Ureter (tissue), 1 donor: ENCODE measurements around the gene ERH. TPM values are rescaled to one million over a fixed set of nuclear protein-coding genes. Genes with fewer than 3 reads are reported as not detected.

Experiments
- DNase-seq: peaks from one replicate; pipeline ENCODE4 v3.0.0-alpha.2; 2020; ENCODE audit warnings: low spot score
- total RNA-seq: library from RNA; stranded (reverse); gene quantifications from one replicate; pipeline ENCODE4 v1.2.4, GENCODE V29; 2023
- donor health status: DM: yes; HTN: yes; CAD: no.

Gene ERH
- total RNA-seq, 1 donor from 2014 or later = 219 TPM

DNA sequence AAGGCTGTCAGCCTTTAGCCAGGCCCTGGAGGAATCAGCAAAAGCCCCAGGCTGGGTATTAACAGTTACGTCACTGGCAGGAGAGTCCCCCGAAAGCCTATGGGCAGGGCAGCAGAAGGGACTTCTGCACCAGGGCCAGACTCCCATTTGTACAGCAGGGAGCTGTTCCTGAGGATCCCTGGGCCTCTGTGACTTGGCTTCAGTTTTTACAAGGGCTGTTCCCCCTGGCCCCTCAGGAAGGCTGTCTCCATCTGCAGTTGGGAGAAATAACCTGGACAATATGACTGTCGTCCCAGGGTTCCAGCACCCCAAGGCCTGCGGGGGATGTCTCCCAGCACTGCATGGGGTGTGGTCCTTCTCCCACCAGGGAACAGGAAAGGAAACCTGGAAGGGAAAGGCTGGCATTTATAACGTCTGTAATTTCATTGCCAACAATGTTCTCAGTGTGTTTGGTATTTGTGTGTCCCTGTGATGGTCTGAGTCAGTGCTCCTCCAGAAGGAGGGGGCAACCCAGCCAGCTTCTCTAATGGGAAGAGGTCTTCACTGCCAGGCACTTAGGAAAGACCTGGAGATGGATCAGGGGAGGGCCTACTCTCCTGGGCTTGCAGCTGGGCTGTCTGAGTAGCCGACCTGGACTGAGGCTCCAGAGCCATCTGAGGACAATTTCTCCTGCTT is 42.4 kb downstream of the ERH start:
- peak; percentile 50 for DNase-seq

- no peak for DNase-seq
These were observed 42.9 kb downstream of the ERH start for GRCh38 chr14:69355154-69355597.

DNA sequence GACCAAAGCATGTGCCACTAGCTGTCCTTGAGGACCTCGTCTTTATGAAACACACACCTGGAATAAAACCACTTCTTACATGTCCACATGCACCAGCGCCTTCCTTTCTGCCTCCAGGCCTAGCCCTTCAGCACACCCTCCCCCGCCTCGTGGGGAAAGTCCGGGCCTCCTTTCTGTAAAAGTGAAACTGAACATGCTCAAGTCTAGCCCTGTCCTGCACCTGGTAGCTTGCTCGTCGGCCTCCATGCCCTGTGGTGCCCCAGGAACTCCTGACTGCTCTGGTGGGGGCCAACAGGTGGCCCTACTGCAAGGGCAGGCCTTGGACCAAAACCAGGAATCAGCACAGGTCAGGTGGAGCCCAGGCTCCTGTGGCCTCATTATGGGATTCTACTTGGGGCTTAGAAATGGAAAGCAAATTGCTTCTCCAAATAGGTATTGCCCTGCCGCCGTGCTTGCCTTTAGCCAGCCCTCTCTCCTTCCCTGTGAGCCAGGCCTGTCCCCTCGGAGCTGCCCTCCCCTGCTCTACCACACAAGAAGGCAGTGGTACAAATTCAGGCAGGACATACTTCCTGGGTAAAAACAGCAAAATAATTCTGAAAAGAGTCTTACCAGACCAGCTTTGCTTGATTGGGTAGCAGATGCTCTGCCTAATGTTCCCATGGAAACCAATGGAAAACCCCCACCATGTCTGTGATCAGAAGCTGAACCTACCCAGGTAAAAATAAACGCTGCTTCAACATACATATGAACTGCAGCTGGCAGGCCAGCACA is 43.5 kb downstream of the ERH start:
- peak; percentile 58 for DNase-seq

DNA sequence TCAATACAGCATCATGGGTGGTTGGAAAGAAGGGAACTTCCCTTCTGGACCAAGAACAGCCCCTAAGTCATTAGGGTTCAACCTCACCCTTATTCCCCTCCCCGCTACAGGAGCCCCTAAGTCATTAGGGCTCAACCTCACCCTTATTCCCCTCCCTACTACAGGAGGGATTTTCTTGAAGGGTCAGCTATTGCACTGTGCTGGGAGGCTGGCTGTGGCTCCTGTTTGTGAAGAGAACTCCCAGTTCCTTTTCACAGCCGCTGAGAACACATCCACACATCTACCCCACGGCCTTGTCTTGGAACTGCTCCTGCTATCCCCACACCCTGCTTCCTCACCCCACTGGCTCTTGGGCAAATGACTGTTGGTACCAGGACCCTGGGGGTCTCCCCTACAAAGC is 44.9 kb downstream of the ERH start:
- no peak for DNase-seq

DNA sequence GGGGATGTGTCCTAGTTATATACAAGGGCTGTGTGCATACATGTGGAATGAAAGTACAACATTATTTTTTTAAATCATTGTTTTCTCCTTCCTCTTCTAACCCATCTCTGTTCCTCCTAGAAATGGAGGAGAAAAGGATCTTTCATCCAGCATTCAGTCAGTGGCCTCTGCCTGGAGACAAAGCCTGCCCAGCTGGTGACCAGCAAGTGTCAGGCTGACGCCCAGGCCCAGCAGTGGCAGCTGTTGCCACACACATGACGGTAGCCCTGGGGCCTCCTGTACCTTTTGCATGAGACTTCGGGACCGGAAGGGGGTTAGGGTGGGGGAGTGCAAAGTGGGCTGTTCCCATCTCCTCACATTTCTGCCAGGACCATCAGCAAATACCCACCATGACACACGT is 46.2 kb downstream of the ERH start:
- DNase-seq = no peak

DNA sequence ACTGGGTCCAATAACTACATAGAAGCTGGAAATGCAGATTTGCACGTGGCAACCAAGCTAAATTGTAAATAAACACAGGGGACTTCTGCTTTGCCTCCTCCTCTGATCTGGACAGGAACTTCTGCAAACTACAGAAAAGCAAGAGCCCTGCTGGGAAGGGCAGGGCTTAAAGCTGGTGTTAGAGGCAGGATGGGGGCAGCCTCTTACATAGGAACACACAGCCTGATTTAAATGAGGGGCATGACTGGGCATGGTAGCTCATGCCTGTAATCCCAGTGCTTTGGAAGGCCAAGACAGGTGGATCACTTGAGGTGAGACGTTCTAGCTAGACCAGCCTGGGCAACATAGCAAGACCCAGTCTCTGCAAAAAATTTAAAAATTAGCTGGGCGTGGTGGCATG is 46.7 kb downstream of the ERH start:
- DNase-seq = no peak

DNA sequence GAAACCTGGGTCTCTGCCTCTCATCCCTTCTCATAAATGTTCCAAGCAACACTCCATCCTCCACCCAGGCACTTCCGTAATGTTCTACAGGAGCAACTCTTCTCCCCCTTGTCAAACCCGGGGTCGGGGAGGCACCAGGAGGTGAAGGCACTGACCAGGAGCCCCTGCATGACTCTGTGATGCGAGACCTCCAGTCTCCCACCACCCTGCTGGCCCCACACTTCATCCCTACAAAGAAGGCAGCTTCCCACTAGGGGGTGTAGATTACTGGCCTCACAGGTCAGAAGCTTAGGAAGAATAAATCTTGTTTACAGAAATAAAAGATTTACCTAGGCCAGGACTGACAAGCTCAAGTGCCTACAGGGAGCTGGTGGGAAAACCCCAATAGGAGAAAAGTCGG is 47.2 kb downstream of the ERH start:
- DNase-seq = no peak

DNA sequence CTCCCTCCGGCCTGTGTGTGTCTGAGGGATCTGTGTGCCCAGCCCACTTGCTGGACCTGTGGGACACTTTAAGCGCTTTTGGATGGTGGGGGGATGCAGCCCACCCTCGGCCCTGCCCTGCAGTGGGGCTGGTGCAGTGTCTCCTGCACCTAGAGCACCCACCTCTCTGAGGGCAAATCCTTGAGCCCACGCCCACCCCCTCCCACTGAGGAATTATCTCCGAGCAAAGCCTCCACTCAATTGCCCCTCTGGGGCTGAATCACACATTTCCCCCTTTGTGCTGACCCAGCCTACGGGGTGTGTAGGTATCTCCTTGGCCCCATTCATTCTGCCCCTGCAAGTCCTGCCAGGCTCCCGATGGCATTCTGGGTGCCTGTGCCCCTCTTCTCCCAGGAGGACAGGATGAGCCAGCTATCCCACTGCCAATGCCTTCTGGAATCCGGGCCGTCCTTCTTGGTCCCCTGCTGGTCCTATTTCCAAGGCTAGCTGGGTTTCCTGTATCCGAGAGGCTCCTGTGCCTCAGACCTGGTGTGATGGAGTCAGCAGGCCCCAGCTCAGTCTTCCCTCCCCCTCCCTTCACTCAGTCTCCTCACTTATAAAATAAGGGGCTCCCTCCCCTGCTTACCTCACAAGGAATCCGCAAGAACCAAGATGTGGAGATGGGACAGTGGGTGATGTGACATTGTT is 48.9 kb downstream of the ERH start:
- DNase-seq = no peak

DNA sequence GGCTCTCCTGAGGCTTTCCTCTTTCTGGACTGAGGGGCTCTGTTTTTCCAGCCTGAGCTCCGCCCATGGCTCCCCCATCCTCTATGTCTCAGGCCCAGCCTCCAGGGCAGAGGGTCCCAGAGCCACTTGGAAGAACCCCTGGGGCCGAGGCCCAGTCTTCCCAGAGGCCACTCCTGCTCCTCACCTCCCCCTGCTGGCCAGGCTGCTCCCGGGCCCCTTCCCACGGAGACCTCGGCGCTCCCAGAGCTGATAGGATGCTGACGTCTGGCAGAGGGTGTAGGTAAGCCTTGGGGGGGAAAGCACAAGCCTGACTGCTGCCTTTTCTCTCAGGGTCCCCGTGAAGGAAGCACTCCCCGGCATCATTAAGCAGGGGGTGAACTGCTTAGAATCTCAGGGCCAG is 51.4 kb downstream of the ERH start:
- no peak for DNase-seq

DNA sequence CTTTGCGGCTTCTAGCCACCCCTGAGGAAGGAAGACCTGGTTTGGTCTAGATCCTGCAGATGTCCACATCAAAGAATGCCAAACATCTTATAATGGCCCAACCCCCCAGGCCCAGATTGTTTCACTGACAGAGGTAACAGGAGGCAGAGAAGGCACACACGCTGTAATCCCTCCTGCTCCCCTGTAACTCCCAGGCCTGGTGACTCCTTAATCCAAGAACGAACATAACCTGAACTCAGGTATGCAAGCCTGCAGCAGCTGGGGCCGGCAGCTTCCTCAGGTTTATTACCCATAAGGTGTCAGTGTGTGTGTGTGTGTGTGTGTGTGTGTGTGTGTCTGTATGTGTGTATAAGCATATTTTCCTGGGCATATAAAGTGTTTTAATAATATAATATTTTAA is 52.7 kb downstream of the ERH start:
- DNase-seq = no peak

DNA sequence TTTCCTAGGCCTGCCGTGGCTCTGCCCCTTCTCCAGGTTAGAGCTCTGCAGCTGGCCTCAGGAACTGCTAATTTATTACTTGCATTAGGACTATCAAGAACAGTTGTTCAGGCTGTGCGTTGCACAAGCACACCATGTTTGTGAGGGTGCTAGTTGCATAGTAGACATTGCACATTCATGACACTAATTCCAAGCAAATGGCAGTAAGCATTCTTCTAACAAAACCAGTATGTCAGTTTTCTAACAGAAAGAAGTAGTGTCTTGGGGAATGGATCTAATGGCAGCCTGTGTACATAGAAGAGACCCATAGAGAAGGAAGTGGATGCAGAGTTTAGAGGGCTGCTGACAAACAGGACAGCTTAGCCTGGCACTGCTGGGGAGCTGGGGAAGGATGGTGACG is 53.9 kb downstream of the ERH start:
- no peak for DNase-seq

DNA sequence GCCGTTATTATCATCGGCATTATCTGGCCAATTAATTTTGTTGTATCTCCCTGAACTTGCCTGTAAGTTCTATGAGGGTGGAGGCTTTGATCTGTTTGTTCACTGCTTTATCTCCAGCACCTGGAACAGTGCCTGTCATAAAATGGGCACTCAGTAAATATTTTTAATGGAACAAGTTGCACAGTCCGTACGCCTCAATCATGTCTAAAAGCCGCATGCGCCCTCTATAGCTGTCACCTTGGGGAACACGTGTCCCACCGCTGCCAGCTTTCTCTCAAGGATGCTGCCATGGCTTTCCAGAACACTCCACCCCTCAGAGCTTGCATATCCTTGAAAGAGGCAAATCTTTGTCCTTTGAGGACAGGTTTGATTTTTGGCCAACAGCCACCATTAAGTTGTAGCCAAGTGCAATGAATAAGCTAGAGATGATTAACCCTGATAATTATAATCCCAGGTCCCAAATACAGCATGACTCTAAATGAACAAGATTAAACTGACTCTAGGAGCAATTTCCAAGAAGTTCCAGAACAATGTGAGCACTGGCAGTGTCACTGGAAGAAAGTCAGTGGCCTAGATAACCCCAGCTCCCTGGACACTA is 55.1 kb downstream of the ERH start:
- no peak for DNase-seq

DNA sequence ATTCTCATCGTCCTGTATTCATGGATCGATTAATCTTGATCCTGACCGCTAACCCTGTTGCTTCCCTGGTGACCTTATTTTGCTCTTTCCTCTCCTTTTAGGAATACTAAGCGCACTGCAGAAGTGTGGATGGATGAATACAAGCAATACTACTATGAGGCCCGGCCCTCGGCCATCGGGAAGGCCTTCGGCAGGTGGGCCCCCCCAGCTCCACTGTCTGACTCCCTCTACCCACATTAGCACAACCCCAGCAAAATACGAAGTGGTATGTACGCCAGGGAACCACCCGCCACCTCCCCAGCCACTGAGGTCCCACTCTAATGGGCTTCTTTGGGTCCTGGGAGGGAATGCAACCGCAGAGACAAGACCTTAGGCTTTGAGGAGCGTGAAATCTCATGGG is 58.7 kb downstream of the ERH start:
- DNase-seq = no peak

DNA sequence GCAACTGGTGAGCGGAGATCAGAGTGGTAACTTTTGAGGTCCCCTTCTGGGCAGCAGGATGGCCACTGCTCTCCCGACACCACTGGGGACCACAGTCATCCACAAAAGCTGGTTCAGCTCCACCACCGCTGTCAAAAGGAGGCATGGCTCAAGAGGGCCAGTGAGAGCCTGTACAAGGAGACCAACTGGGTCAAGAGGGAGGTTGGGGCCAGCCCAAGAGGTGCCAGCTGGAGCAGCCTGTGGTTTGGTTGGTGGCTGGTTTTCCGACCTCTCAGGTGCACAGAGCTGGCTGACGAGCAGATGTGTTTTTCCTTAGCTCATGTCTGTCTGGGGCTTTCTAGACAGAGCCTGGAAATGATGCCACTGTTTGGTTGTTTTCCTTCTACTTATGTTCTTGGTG is 60.1 kb downstream of the ERH start:
- DNase-seq = no peak

- DNase-seq = no peak
These were observed 62.7 kb downstream of the ERH start for GRCh38 chr14:69335371-69335771.

- no peak for DNase-seq
These were observed 63.5 kb downstream of the ERH start for GRCh38 chr14:69334576-69334975.

DNA sequence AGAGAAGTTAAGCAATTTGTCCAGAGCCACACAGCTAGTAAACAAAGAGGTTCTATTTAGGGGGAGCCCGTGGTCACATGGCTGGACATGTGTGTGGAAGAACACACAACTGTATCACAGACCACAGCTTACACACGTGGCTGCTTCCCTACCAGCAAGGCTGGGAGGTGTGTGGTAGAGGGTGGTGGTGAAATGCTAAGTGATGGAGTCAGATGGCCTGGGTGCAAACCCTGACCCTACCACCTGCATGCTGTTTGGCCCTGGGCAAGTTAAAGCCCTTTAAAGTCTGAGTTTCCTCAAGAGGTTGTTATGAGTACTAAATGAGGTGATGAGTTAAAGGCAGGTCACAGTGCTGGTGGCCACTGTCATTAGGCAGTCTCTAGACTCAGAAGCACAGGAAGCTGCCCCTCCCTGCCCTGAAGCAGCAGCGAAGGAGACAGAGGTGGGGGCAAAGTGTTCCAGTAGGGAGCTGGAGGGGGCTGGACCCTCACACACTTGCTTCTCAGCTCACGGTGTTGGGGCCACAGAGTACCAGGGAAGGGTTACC is 64.2 kb downstream of the ERH start:
- no peak for DNase-seq

- DNase-seq = no peak
These were observed 65.2 kb downstream of the ERH start for GRCh38 chr14:69332782-69333395.

GRCh38 chr14:69331206-69331605 is 66.9 kb downstream of the ERH start:
- no peak for DNase-seq
